Neuronal stem cell (in vitro differentiated cells): Measurements from ENCODE around the gene DNER.
"Not testable (repeated sequence)": the region's sequence is repeated elsewhere in the genome, so short reads cannot be mapped to it uniquely, and the experiment has no call there.

Experiments
- DNase-seq: peaks from one replicate; pipeline ENCODE4 v3.0.0-alpha.2; 2013; ENCODE audit warnings: low spot score
- H2AFZ ChIP-seq: one replicate; pipeline ENCODE4 v1.6.1; 2013; ENCODE audit warnings: mild to moderate bottlenecking, low read length, inconsistent platforms
- H2AK5ac ChIP-seq: 2 replicates; pipeline ENCODE4 v1.6.1; 2013; ENCODE audit warnings: low read depth, mild to moderate bottlenecking, inconsistent platforms, low read length, moderate library complexity, mixed read lengths
- H2BK120ac ChIP-seq: 2 replicates; pipeline ENCODE4 v1.6.1; 2013; ENCODE audit warnings: low read depth, mild to moderate bottlenecking, inconsistent platforms, low read length, moderate library complexity, mixed read lengths
- H2BK12ac ChIP-seq: one replicate; pipeline ENCODE4 v1.6.1; 2013; ENCODE audit warnings: low read length, inconsistent platforms
- H2BK15ac ChIP-seq: 2 replicates; pipeline ENCODE4 v1.6.1; 2013; ENCODE audit warnings: mild to moderate bottlenecking, low read length, inconsistent platforms, mixed read lengths
- H2BK5ac ChIP-seq: one replicate; pipeline ENCODE4 v1.6.1; 2013; ENCODE audit warnings: inconsistent platforms, mild to moderate bottlenecking, low read length, moderate library complexity
- H3K14ac ChIP-seq: one replicate; pipeline ENCODE4 v1.6.1; 2013; ENCODE audit warnings: low read length, inconsistent platforms
- H3K18ac ChIP-seq: 2 replicates; pipeline ENCODE4 v1.6.1; 2013; ENCODE audit warnings: low read length, inconsistent platforms
- H3K23ac ChIP-seq: 2 replicates; pipeline ENCODE4 v1.6.1; 2013; ENCODE audit warnings: low read depth, mild to moderate bottlenecking, mixed read lengths, low read length, inconsistent platforms; ENCODE audit not compliant: poor library complexity
- H3K27ac ChIP-seq: replicated peaks from 3 replicates; pipeline ENCODE4 v1.5.1; 2013; ENCODE audit warnings: low read length, inconsistent platforms
- H3K27me3 ChIP-seq, 3 experiments: 2 replicates each; pipeline ENCODE4 v1.6.1; 2013; ENCODE audit warnings: low read length in 3 of 3, mild to moderate bottlenecking in 2 of 3, inconsistent platforms in 1 of 3, low read depth in 1 of 3, mixed read lengths in 1 of 3, moderate library complexity in 1 of 3; ENCODE audit not compliant: control insufficient read depth in 3 of 3, insufficient read depth in 3 of 3
- H3K36me3 ChIP-seq, 2 donors: replicated peaks in 1 of 2; 2 replicates each; pipeline ENCODE4 v1.6.1; 2013; ENCODE audit warnings: low read length in 2 of 2; ENCODE audit not compliant: control insufficient read depth in 2 of 2, insufficient read depth in 2 of 2
- H3K4ac ChIP-seq: 2 replicates; pipeline ENCODE4 v1.6.1; 2013; ENCODE audit warnings: inconsistent platforms, mild to moderate bottlenecking, low read length, moderate library complexity
- H3K4me1 ChIP-seq, 2 donors: 1 replicate in 1 of 2; 2 replicates in 1 of 2; pipeline ENCODE4 v1.6.1; 2013; ENCODE audit warnings: low read length in 2 of 2, low read depth in 1 of 2; ENCODE audit not compliant: control insufficient read depth in 2 of 2, insufficient read depth in 1 of 2
- H3K4me2 ChIP-seq: one replicate; pipeline ENCODE4 v1.6.1; 2013; ENCODE audit warnings: mild to moderate bottlenecking, low read length, inconsistent platforms; ENCODE audit not compliant: insufficient read depth, poor library complexity, severe bottlenecking
- H3K4me3 ChIP-seq, 2 donors: 2 replicates each; pipeline ENCODE4 v1.5.1; 2013; ENCODE audit warnings: low read length in 2 of 2, mild to moderate bottlenecking in 2 of 2, inconsistent platforms in 1 of 2, moderate library complexity in 1 of 2
- H3K79me1 ChIP-seq: one replicate; pipeline ENCODE4 v1.6.1; 2013; ENCODE audit warnings: low read depth, mild to moderate bottlenecking, inconsistent platforms, low read length, moderate library complexity
- H3K9ac ChIP-seq: one replicate; pipeline ENCODE4 v1.6.1; 2013; ENCODE audit warnings: mild to moderate bottlenecking, low read depth, low read length, inconsistent platforms; ENCODE audit not compliant: poor library complexity
- H3K9me3 ChIP-seq, 2 donors: replicated peaks in 1 of 2; 2 replicates each; pipeline versions ENCODE3 to v1.6.1; 2013; ENCODE audit warnings: low read length in 2 of 2, mild to moderate bottlenecking in 2 of 2, inconsistent platforms in 1 of 2, low read depth in 1 of 2, mixed read lengths in 1 of 2, moderate library complexity in 1 of 2; ENCODE audit not compliant: control insufficient read depth in 2 of 2, insufficient read depth in 1 of 2
- H4K8ac ChIP-seq: one replicate; pipeline ENCODE4 v1.6.1; 2013; ENCODE audit warnings: low read depth, mild to moderate bottlenecking, inconsistent platforms, low read length, moderate library complexity
- H4K91ac ChIP-seq: one replicate; pipeline ENCODE4 v1.6.1; 2013; ENCODE audit warnings: low read length, low read depth, mild to moderate bottlenecking, inconsistent platforms; ENCODE audit not compliant: poor library complexity
- WGBS, 2 donors: extraction: QIAGEN DNeasy Blood & Tissue Kit; methylation state at CpG; one replicate each; pipeline ENCODE4 v1.1.7; 2013; ENCODE audit warnings: missing lambda C conversion rate in 2 of 2, mixed read lengths in 1 of 2; ENCODE audit not compliant: insufficient read length in 2 of 2, insufficient replicate concordance in 1 of 2; ENCODE audit errors: extremely low coverage in 2 of 2; 5-methylcytosine and 5-hydroxymethylcytosine counted together

Gene DNER

DNA sequence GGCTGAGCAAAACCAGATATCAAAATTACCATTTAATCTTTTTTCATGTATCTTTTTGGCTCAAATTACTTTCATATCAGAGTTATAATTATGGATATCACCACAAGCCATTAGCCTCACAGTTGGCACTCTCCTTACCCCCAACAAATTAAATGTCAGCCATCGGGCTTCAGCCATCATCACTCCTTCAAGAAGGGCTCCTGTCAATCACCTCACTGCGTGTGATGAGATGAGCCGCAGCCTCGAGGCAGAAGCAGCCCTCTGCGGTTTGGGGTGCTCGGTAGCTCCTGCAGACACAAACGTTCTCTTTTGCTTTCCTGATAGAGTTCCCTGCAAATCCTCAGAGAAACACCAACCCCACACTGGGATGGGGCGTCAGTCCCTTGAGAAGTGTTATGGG, 94.1 kb downstream of the DNER start:
- H3K27ac ChIP-seq: no peak overlapping the region
- H3K27me3 ChIP-seq: no peaks in the 10 kb centered on the region
- H2BK12ac ChIP-seq: no peak overlapping the region
- H3K36me3 ChIP-seq: no peaks in the 10 kb centered on the region
- DNase-seq: no peak
- H3K79me1 ChIP-seq: no peaks in the 10 kb centered on the region
- no peak overlapping the region for H3K9ac ChIP-seq
- H3K18ac ChIP-seq: no peak overlapping the region
- no CpG with 5 or more reads among the region's 8 CpGs for WGBS, 2 donors
- no peak overlapping the region for H2BK5ac ChIP-seq
- H3K4ac ChIP-seq: no peak overlapping the region
- no peak overlapping the region for H3K14ac ChIP-seq
- H3K4me1 ChIP-seq: no peaks in the 10 kb centered on the region
- H4K8ac ChIP-seq: no peak overlapping the region
- no peak overlapping the region for H2AK5ac ChIP-seq
- no peak overlapping the region for H3K4me3 ChIP-seq
- no peak overlapping the region for H2BK15ac ChIP-seq
- H4K91ac ChIP-seq: no peak overlapping the region
- no peak overlapping the region for H2AFZ ChIP-seq
- no peaks in the 10 kb centered on the region for H3K9me3 ChIP-seq
- H3K23ac ChIP-seq: no peak overlapping the region
- no peak overlapping the region for H2BK120ac ChIP-seq
- no peak overlapping the region for H3K4me2 ChIP-seq

DNA sequence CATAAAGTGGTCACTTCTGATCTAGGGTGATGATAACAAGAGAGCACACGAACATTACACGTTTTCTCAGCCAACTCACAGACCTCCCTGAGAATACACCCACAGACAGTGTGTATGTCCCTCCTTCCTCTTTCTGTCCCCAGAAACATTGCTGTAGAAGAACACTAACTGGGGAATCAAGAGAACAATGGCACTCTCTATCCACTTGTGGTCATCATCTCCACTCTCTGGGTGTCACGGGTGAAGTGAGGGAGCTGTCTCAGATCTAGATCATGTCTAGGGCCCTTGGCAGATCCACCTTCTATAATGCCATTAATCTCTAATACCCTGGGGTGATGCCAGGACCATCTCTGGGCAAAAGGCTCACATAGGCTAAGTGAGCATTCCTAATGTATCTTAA, 97.9 kb downstream of the DNER start:
- Histone ChIP-seq H2BK15ac (no peak overlapping the region), H3K4me3 (no peak overlapping the region), H3K4me2 (no peak overlapping the region), H3K27ac (no peak overlapping the region), H2AK5ac (no peak overlapping the region), H4K8ac (no peak overlapping the region), H3K4me1 (no peaks in the 10 kb centered on the region), H3K27me3 (no peaks in the 10 kb centered on the region), H3K9ac (no peak overlapping the region), H3K79me1 (no peaks in the 10 kb centered on the region), H2AFZ (no peak overlapping the region), H3K4ac (no peak overlapping the region), H2BK120ac (no peak overlapping the region), H2BK5ac (no peak overlapping the region), H3K14ac (no peak overlapping the region), H3K36me3 (no peaks in the 10 kb centered on the region), H2BK12ac (no peak overlapping the region), H4K91ac (no peak overlapping the region), H3K9me3 (no peaks in the 10 kb centered on the region), H3K18ac (no peak overlapping the region), H3K23ac (no peak overlapping the region)
- no CpG with 5 or more reads among the region's 3 CpGs for WGBS, 2 donors
- DNase-seq: no peak

DNA sequence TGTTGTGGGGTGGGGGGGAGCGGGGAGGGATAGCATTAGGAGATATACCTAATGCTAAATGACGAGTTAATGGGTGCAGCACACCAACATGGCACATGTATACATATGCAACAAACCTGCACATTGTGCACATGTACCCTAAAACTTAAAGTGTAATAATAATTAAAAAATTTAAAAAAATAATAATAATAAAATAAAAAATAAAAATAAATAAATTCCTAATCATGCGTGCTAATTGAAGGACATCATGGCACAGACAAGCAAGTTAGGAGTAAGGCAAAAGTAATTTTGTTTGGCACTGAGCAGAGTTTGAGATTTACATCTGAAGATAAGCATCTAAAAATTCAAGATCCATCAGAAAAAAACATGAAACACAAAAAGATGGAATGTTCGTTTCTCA, 100.3 kb downstream of the DNER start:
- H3K9me3 ChIP-seq, H3K36me3 ChIP-seq, H3K27me3 ChIP-seq, DNase-seq, H2BK5ac ChIP-seq, H4K8ac ChIP-seq, H2AFZ ChIP-seq, H3K4me1 ChIP-seq, H3K23ac ChIP-seq, H3K18ac ChIP-seq, H2AK5ac ChIP-seq, H3K79me1 ChIP-seq, H2BK120ac ChIP-seq, H2BK12ac ChIP-seq, H3K4me3 ChIP-seq, H4K91ac ChIP-seq, H3K9ac ChIP-seq, H3K4me2 ChIP-seq, H3K4ac ChIP-seq, H3K14ac ChIP-seq, H2BK15ac ChIP-seq, H3K27ac ChIP-seq: not testable (repeated sequence)
- WGBS, 2 donors: no CpG with 5 or more reads among the region's 4 CpGs

DNA sequence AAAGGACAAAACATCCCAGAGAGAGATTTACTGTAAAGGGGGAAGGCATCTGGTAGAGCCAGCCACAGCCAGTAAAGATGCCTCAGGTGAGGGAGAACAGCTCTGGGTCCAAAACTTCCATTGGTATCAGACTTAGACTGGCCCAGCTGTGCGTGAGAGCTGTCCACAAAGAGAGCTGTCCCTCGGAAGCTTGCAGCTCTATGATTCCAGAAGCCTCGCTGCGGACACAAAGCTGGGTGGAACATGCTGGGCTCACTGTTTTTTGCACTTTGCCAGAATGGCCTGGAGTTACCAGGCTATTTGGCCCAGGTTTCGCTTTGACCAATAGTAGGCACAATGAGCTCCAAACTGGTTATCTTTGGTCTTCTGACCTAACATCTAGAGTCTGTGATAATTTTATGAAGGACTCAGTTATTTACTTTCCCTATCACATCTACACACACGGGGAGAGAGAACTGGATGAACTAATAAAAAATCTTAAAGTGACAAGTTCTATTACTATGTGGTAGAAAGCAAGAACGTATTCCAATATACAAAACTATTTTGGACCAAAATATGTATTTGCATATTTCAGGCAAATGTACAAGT, 101.9 kb downstream of the DNER start:
- Histone ChIP-seq H2AK5ac (no peak overlapping the region), H3K27me3 (no peaks in the 10 kb centered on the region), H4K91ac (no peak overlapping the region), H3K4me1 (no peaks in the 10 kb centered on the region), H3K18ac (no peak overlapping the region), H3K9ac (no peak overlapping the region), H2BK5ac (no peak overlapping the region), H2BK120ac (no peak overlapping the region), H4K8ac (no peak overlapping the region), H3K9me3 (no peaks in the 10 kb centered on the region), H3K79me1 (no peaks in the 10 kb centered on the region), H3K4me3 (no peak overlapping the region), H2BK12ac (no peak overlapping the region), H3K4me2 (no peak overlapping the region), H3K27ac (no peak overlapping the region), H3K23ac (no peak overlapping the region), H3K14ac (no peak overlapping the region), H2AFZ (no peak overlapping the region), H3K36me3 (no peaks in the 10 kb centered on the region), H2BK15ac (no peak overlapping the region), H3K4ac (no peak overlapping the region)
- no peak for DNase-seq
- WGBS, 2 donors: no CpG with 5 or more reads among the region's 7 CpGs
